HL-60 (cell line): ENCODE measurements around the gene SLA2.
"Not testable (repeated sequence)": the region's sequence is repeated elsewhere in the genome, so short reads cannot be mapped to it uniquely, and the experiment has no call there.

Source experiments
- DNase-seq, 2 experiments: peaks; one replicate each; pipeline ENCODE4 v3.0.0-alpha.2; 2010 to 2020; ENCODE audit warnings: low read depth in 1 of 2, low spot score in 1 of 2
- H3K27ac ChIP-seq: fragments of 250-450 bp; sonication (Bioruptor Pico); replicated peaks from 2 replicates; pipeline ENCODE4 v1.5.1; 2020; ENCODE audit warnings: mild to moderate bottlenecking, moderate library complexity
- H3K27me3 ChIP-seq: fragments of 250-450 bp; sonication (Bioruptor Pico); 2 replicates; pipeline ENCODE4 v1.5.1; 2021; ENCODE audit warnings: mild to moderate bottlenecking, moderate library complexity; ENCODE audit not compliant: insufficient read depth, poor library complexity, severe bottlenecking
- H3K4me3 ChIP-seq: replicated peaks from 2 replicates; pipeline ENCODE4 v1.5.1; 2011; ENCODE audit warnings: mild to moderate bottlenecking, control low read depth, low read length; ENCODE audit not compliant: insufficient read depth
- GABPA ChIP-seq: IDR thresholded peaks from 2 replicates; pipeline ENCODE4 v1.6.1; 2012; ENCODE audit warnings: low read depth
- POLR2AphosphoS5 ChIP-seq: IDR thresholded peaks from 2 replicates; pipeline ENCODE4 v1.6.1; 2012; ENCODE audit warnings: low read depth
- SPI1 ChIP-seq: IDR thresholded peaks from 2 replicates; pipeline ENCODE4 v1.6.1; 2012; ENCODE audit warnings: low read depth, mild to moderate bottlenecking, borderline replicate concordance
- TF ChIP-seq, protein P1 (sequence below): IDR thresholded peaks from one replicate; pipeline ENCODE4 v1.5.1; 2011; ENCODE audit warnings: low read length, control low read depth, inconsistent platforms; ENCODE audit not compliant: insufficient read depth
- TF ChIP-seq, protein P2 (sequence below): IDR thresholded peaks from 2 replicates; pipeline ENCODE4 v1.6.1; 2012; ENCODE audit warnings: low read depth; ENCODE audit not compliant: insufficient replicate concordance

Gene SLA2

DNA sequence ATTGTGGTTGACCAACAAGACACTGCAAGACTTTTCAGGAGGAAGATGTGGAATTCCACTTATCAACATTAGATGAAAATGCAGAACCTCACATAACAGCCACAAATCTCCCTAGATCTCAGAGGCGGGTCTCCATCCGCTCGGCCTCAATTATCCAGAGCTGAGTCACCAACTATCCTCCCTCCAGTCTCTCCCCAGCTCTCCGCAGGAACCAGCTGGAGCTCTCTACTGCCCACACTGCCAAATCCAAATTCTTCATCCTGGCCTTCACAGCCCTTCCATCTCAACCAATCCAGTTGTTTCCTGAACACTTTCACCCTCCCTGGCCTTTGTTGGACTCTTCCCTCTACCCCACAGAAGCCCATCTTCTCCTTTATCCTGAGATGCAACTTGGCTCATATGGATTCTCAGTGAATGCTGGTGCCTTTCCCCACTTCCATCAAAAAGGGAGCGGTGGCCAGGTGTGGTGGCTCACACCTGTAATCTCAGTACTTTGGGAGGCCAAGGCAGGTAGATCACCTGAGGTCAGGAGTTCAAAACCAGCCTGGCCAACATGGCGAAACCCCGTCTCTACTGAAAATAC, 76.1 kb downstream of the SLA2 start:
- H3K27me3 ChIP-seq: no peaks in the 10 kb centered on the region
- no peak for TF ChIP-seq POLR2AphosphoS5
- TF ChIP-seq, protein P1, sequence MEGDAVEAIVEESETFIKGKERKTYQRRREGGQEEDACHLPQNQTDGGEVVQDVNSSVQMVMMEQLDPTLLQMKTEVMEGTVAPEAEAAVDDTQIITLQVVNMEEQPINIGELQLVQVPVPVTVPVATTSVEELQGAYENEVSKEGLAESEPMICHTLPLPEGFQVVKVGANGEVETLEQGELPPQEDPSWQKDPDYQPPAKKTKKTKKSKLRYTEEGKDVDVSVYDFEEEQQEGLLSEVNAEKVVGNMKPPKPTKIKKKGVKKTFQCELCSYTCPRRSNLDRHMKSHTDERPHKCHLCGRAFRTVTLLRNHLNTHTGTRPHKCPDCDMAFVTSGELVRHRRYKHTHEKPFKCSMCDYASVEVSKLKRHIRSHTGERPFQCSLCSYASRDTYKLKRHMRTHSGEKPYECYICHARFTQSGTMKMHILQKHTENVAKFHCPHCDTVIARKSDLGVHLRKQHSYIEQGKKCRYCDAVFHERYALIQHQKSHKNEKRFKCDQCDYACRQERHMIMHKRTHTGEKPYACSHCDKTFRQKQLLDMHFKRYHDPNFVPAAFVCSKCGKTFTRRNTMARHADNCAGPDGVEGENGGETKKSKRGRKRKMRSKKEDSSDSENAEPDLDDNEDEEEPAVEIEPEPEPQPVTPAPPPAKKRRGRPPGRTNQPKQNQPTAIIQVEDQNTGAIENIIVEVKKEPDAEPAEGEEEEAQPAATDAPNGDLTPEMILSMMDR: no peak
- TF ChIP-seq GABPA: no peak
- no peak for TF ChIP-seq SPI1
- TF ChIP-seq, protein P2, sequence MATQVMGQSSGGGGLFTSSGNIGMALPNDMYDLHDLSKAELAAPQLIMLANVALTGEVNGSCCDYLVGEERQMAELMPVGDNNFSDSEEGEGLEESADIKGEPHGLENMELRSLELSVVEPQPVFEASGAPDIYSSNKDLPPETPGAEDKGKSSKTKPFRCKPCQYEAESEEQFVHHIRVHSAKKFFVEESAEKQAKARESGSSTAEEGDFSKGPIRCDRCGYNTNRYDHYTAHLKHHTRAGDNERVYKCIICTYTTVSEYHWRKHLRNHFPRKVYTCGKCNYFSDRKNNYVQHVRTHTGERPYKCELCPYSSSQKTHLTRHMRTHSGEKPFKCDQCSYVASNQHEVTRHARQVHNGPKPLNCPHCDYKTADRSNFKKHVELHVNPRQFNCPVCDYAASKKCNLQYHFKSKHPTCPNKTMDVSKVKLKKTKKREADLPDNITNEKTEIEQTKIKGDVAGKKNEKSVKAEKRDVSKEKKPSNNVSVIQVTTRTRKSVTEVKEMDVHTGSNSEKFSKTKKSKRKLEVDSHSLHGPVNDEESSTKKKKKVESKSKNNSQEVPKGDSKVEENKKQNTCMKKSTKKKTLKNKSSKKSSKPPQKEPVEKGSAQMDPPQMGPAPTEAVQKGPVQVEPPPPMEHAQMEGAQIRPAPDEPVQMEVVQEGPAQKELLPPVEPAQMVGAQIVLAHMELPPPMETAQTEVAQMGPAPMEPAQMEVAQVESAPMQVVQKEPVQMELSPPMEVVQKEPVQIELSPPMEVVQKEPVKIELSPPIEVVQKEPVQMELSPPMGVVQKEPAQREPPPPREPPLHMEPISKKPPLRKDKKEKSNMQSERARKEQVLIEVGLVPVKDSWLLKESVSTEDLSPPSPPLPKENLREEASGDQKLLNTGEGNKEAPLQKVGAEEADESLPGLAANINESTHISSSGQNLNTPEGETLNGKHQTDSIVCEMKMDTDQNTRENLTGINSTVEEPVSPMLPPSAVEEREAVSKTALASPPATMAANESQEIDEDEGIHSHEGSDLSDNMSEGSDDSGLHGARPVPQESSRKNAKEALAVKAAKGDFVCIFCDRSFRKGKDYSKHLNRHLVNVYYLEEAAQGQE: no peak
- no peak for DNase-seq
- H3K4me3 ChIP-seq: no peak overlapping the region
- H3K27ac ChIP-seq: no peak overlapping the region

DNA sequence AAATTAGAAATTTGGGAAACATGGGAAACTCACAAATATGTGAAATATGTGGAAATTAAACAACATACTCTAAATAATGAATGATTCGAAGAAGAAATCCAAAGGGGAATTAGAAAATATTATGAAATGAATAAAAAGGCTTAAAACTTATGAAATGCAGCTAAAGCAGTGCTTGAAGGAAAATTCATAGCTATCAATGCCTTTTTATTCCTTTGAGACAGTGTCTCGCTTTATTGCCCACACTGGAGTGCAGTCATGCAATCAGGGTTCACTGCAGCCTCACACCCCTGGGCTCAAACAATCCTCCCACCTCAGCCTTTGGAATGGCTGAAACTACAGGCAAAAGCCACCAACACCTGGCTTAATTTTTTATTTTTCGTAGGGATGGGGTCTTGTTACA, 80.5 kb downstream of the SLA2 start:
- Histone ChIP-seq H3K27me3 (no peaks in the 10 kb centered on the region), H3K27ac (no peak overlapping the region), H3K4me3 (no peak overlapping the region)
- DNase-seq: no peak
- TF ChIP-seq, protein P1: no peak
- TF ChIP-seq GABPA: no peak
- TF ChIP-seq POLR2AphosphoS5: no peak
- TF ChIP-seq SPI1: no peak

DNA sequence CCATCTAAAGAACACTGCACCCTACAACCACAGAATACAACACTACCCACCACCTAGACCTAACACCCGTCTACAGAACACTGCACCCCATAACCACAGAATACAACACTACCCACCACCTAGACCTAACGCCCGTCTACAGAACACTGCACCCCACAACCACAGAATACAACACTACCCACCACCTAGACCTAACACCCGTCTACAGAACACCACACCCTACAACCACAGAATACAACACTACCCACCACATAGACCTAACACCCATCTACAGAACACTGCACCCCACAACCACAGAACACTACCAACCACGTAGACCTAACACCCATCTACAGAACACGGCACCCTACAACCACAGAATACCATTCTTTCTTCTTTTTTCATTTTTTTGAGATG, 81.3 kb downstream of the SLA2 start:
- not testable (repeated sequence) for DNase-seq, H3K27me3 ChIP-seq, H3K27ac ChIP-seq, H3K4me3 ChIP-seq

DNA sequence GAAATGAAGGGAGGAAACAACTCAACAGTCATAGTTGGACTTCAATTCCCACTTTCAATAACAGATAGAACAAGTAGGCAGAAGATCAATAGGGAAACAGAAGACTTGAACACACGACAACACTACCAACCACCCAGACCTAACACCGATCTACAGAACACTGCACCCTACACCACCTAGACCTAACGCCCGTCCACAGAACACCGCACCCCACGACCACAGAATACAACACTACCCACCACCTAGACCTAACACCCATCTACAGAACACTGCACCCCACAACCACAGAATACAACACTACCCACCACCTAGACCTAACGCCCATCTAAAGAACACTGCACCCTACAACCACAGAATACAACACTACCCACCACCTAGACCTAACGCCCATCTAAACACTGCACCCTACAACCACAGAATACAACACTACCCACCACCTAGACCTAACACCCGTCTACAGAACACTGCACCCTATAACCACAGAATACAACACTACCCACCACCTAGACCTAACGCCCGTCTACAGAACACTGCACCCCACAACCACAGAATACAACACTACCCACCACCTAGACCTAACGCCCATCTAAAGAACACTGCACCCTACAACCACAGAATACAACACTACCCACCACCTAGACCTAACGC, 81.8 kb downstream of the SLA2 start:
- H3K4me3 ChIP-seq, H3K27ac ChIP-seq, H3K27me3 ChIP-seq, DNase-seq: not testable (repeated sequence)

DNA sequence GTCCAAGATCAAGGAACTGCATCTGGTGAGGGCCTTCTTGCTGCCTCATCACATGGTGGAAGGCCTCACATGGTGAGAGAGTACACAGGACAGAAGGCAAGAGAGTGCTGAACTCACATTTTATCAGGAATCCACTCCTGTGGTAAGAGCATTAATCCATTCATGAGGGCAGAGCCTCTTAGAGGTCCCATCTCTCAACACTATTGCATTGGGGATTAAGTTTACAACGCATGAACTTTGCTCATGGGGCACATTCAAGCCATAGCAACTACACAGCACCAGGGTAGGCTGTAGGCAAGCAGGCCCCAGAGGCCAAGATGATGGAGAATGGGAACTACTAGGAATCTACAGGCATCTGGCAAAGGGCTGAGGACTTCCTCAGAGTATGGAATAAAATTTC, 82.6 kb downstream of the SLA2 start:
- no peak overlapping the region for H3K27ac ChIP-seq
- no peak for TF ChIP-seq POLR2AphosphoS5
- TF ChIP-seq, protein P2: no peak
- TF ChIP-seq SPI1: no peak
- TF ChIP-seq GABPA: no peak
- TF ChIP-seq, protein P1: no peak
- no peak for DNase-seq
- no peaks in the 10 kb centered on the region for H3K27me3 ChIP-seq
- no peak overlapping the region for H3K4me3 ChIP-seq
